Measurements from ENCODE around the gene IGF2BP3.

Gene IGF2BP3

GRCh38 chr7:23287612-23288011 is 182.7 kb downstream of the IGF2BP3 start:
- DNase-seq = no peak

- DNase-seq = no peak
These were observed 184.3 kb downstream of the IGF2BP3 start for GRCh38 chr7:23285657-23286646.

GRCh38 chr7:23284871-23285270 is 185.4 kb downstream of the IGF2BP3 start:
- DNase-seq = no peak

GRCh38 chr7:23283086-23283485 is 187.2 kb downstream of the IGF2BP3 start:
- DNase-seq = no peak

GRCh38 chr7:23279819-23280525 is 190.3 kb downstream of the IGF2BP3 start:
- DNase-seq = no peak

GRCh38 chr7:23277359-23277989 is 192.8 kb downstream of the IGF2BP3 start:
- DNase-seq = peak; percentile 71

- no peak for DNase-seq
These were observed 193.3 kb downstream of the IGF2BP3 start for GRCh38 chr7:23276947-23277346.

GRCh38 chr7:23276376-23276775 is 193.9 kb downstream of the IGF2BP3 start:
- DNase-seq = no peak

GRCh38 chr7:23275912-23276311 is 194.4 kb downstream of the IGF2BP3 start:
- DNase-seq = no peak

- DNase-seq = peak; percentile 85
These were observed 197.1 kb downstream of the IGF2BP3 start for GRCh38 chr7:23273141-23273599.

- no peak for DNase-seq
These were observed 198.0 kb downstream of the IGF2BP3 start for GRCh38 chr7:23272275-23272674.

- DNase-seq = no peak
These were observed 201.5 kb downstream of the IGF2BP3 start for GRCh38 chr7:23268746-23269145.

- no peak for DNase-seq
These were observed 202.1 kb downstream of the IGF2BP3 start for GRCh38 chr7:23268167-23268566.

- no peak for DNase-seq
These were observed 202.9 kb downstream of the IGF2BP3 start for GRCh38 chr7:23267357-23267756.

GRCh38 chr7:23266918-23267317 is 203.4 kb downstream of the IGF2BP3 start:
- DNase-seq = no peak

GRCh38 chr7:23264916-23265458 is 205.3 kb downstream of the IGF2BP3 start:
- DNase-seq = no peak

- DNase-seq = peak; percentile 54
These were observed 208.3 kb downstream of the IGF2BP3 start for GRCh38 chr7:23261843-23262452.

- DNase-seq = no peak
These were observed 209.9 kb downstream of the IGF2BP3 start for GRCh38 chr7:23260371-23260770.

Measured in CD4-positive, alpha-beta T cell treated with Interleukin-10 for 1 hour (primary cell).